ENCODE results near the gene DAP3. TPM values are rescaled to one million over a fixed set of nuclear protein-coding genes. Genes with fewer than 3 reads are reported as not detected.

Gene DAP3
- total and polyA plus RNA-seq, 2 donors (not counting 1 experiment from before 2014, with no cell fraction given): 84.7 to 107 TPM

DNA sequence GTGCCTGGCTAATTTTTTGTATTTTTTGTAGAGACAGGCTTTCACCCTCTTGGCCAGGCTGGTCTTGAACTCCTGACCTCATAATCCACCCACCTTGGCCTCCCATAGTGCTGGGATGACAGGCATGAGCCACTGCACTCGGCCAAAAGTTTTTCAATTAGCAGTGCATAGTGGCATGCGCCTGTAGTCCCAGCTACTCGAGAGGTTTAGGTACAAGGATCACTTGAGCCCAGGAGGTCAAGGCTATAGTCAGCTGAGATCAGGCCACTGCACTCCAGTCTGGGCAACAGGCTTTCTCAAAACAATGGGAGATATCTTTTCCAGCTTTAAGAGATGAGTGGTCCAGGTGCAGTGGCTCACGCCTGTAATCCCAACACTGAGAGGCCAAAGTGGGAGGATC is 30.8 kb downstream of the DAP3 start:
- Histone ChIP-seq H3K4me2 (replicated peaks; ENCODE audit: low read depth, low read length, poor library complexity, severe bottlenecking) (no peak overlapping the region), H3K27ac (ENCODE audit: low read length in 2 of 2) (no peak overlapping the region), H3K9ac (ENCODE audit: low read length) (no peak overlapping the region), H3K4me1 (ENCODE audit: control insufficient read depth in 2 of 2, insufficient read depth in 2 of 2, low read length in 2 of 2) (peaks cover 9 to 12% of the 10 kb centered on the region in 2 donors), H3K9me3 (ENCODE audit: control extremely low read depth in 1 of 3, control insufficient read depth in 2 of 3, insufficient read depth in 1 of 3, low read length in 2 of 3) (no peaks in the 10 kb centered on the region), H3K27me3 (replicated peaks in 1 of 4; ENCODE audit: control extremely low read depth in 1 of 4, control insufficient read depth in 3 of 4, insufficient read depth in 4 of 4, low read length in 3 of 4) (no peaks in the 10 kb centered on the region), H4K20me1 (ENCODE audit: control insufficient read depth, insufficient read depth, low read length, poor library complexity, severe bottlenecking) (no peaks in the 10 kb centered on the region), H3K36me3 (replicated peaks in 1 of 2; ENCODE audit: control extremely low read depth in 1 of 2, control insufficient read depth in 1 of 2, extremely low read depth in 1 of 2, insufficient read depth in 2 of 2, low read length in 1 of 2) (peaks cover 0 to 17% of the 10 kb centered on the region in 2 experiments), H3K4me3 (ENCODE audit: control extremely low read depth in 1 of 5, extremely low read depth in 1 of 5, insufficient read depth in 1 of 5, low read depth in 2 of 5, low read length in 4 of 5) (no peak overlapping the region), H2AFZ (ENCODE audit: insufficient read depth, low read depth, low read length, poor library complexity, severe bottlenecking) (no peak overlapping the region), H3K79me2 (ENCODE audit: control insufficient read depth, insufficient read depth, low read length) (peaks cover 14% of the 10 kb centered on the region)
- H3K27me3 Mint-ChIP-seq: no peaks in the 10 kb centered on the region
- 100% methylated on average over 3 of the region's 4 CpGs for WGBS (ENCODE audit: insufficient coverage)
- no peak overlapping the region for H3K27ac Mint-ChIP-seq
- H3K4me1 Mint-ChIP-seq: peaks cover 16% of the 10 kb centered on the region
- H3K9me3 Mint-ChIP-seq (ENCODE audit: insufficient read depth): no peaks in the 10 kb centered on the region
- H3K4me3 Mint-ChIP-seq: no peak overlapping the region
- no peak for DNase-seq
- intact Hi-C loops (cut with micrococcal nuclease): no loop called here
- ATAC-seq (ENCODE audit: low read depth): no peak
- ChIA-PET CTCF (no interaction called here), POLR2A (no interaction called here)
- TF ChIP-seq EZH2 (IDR thresholded peaks at IDR 0.05; ENCODE audit: borderline replicate concordance, insufficient read depth, low read depth, low read length, poor library complexity, severe bottlenecking): no peak
- no peak for TF ChIP-seq CTCF (IDR thresholded peaks at IDR 0.05)

GRCh38 chr1:155725142-155725541 is 36.3 kb downstream of the DAP3 start:
- intact Hi-C loops (cut with micrococcal nuclease): no loop called here

More at GRCh38 chr1:155725142-155725541, 36.3 kb downstream of the DAP3 start:
- WGBS (ENCODE audit: insufficient coverage): 100% methylated on average over 2 of the region's 3 CpGs
- H3K4me3 ChIP-seq (ENCODE audit: control extremely low read depth in 1 of 5, extremely low read depth in 1 of 5, insufficient read depth in 1 of 5, low read depth in 2 of 5, low read length in 4 of 5): no peak overlapping the region
- no peak overlapping the region for H2AFZ ChIP-seq (ENCODE audit: insufficient read depth, low read depth, low read length, poor library complexity, severe bottlenecking)
- no peak overlapping the region for H3K4me3 Mint-ChIP-seq
- H3K27ac ChIP-seq (ENCODE audit: low read length in 2 of 2): no peak overlapping the region
- no peaks in the 10 kb centered on the region for H3K4me1 ChIP-seq (ENCODE audit: control insufficient read depth in 2 of 2, insufficient read depth in 2 of 2, low read length in 2 of 2)
- H3K9ac ChIP-seq (ENCODE audit: low read length): no peak overlapping the region
- CTCF ChIA-PET: interaction anchor here (1.4 kb wide), 1 partner anchor 20 kb away, joined by 3 read pairs; no protein-coding TSS in a partner anchor
- H3K4me1 Mint-ChIP-seq: no peaks in the 10 kb centered on the region
- no peak overlapping the region for H3K27ac Mint-ChIP-seq
- H3K79me2 ChIP-seq (ENCODE audit: control insufficient read depth, insufficient read depth, low read length): peaks cover 4% of the 10 kb centered on the region
- ATAC-seq (ENCODE audit: low read depth): no peak
- POLR2A ChIA-PET: no interaction called here
- H3K9me3 Mint-ChIP-seq (ENCODE audit: insufficient read depth): no peaks in the 10 kb centered on the region
- no peaks in the 10 kb centered on the region for H3K27me3 ChIP-seq (replicated peaks in 1 of 4; ENCODE audit: control extremely low read depth in 1 of 4, control insufficient read depth in 3 of 4, insufficient read depth in 4 of 4, low read length in 3 of 4)
- H3K9me3 ChIP-seq (ENCODE audit: control extremely low read depth in 1 of 3, control insufficient read depth in 2 of 3, insufficient read depth in 1 of 3, low read length in 2 of 3): no peaks in the 10 kb centered on the region
- no peaks in the 10 kb centered on the region for H4K20me1 ChIP-seq (ENCODE audit: control insufficient read depth, insufficient read depth, low read length, poor library complexity, severe bottlenecking)
- H3K4me2 ChIP-seq (replicated peaks; ENCODE audit: low read depth, low read length, poor library complexity, severe bottlenecking): no peak overlapping the region
- H3K36me3 ChIP-seq (replicated peaks in 1 of 2; ENCODE audit: control extremely low read depth in 1 of 2, control insufficient read depth in 1 of 2, extremely low read depth in 1 of 2, insufficient read depth in 2 of 2, low read length in 1 of 2): peaks cover 3 to 25% of the 10 kb centered on the region in 2 experiments
- no peak for TF ChIP-seq EZH2 (IDR thresholded peaks at IDR 0.05; ENCODE audit: borderline replicate concordance, insufficient read depth, low read depth, low read length, poor library complexity, severe bottlenecking)
- no peak for TF ChIP-seq CTCF (IDR thresholded peaks at IDR 0.05)
- no peak for DNase-seq
- no peaks in the 10 kb centered on the region for H3K27me3 Mint-ChIP-seq
